ENCODE measurements around the gene ZBTB7B. TPM values are rescaled to one million over a fixed set of nuclear protein-coding genes. Genes with fewer than 3 reads are reported as not detected.

Gene ZBTB7B
- total and polyA plus RNA-seq, 9 of the 15 experiments (the other 6 are each of a cell fraction or from before 2014, with no cell fraction given): 0.04 to 46.5 (median 15.2) TPM

GRCh38 chr1:154999571-155000410, 2.8 kb upstream of the ZBTB7B start (continued):
- TF ChIP-seq FUS (optimal IDR thresholded peaks at IDR 0.05; ENCODE audit: low read depth, low read length): no peak
- TF ChIP-seq HMGN3 (IDR thresholded peaks at IDR 0.05; ENCODE audit: borderline replicate concordance, extremely low read depth, insufficient read length, low read depth, low read length): peak; percentile 38
- no peak for TF ChIP-seq POLR3G (IDR thresholded peaks at IDR 0.05; ENCODE audit: extremely low read depth, insufficient read length, insufficient replicate concordance)
- TF ChIP-seq ZNF512 (tag; IDR thresholded peaks at IDR 0.05): no peak
- TF ChIP-seq CBFA2T2 (conservative IDR thresholded peaks at IDR 0.05): no peak
- no peak for TF ChIP-seq NFXL1 (CRISPR knock-in tag; IDR thresholded peaks at IDR 0.05)
- no peak for TF ChIP-seq RBM34 (IDR thresholded peaks at IDR 0.05; ENCODE audit: borderline replicate concordance, insufficient read depth, low read length)
- no peak for TF ChIP-seq ZNF217 (CRISPR knock-in tag; IDR thresholded peaks at IDR 0.05)
- TF ChIP-seq NFE2L1 (tag; IDR thresholded peaks at IDR 0.05; ENCODE audit: borderline replicate concordance, low read depth): no peak
- peak; percentile 49; the same call in 1 of the 2 replicates for TF ChIP-seq PHF8 (IDR thresholded peaks at IDR 0.05; ENCODE audit: borderline replicate concordance, low read length)
- TF ChIP-seq, protein P1, sequence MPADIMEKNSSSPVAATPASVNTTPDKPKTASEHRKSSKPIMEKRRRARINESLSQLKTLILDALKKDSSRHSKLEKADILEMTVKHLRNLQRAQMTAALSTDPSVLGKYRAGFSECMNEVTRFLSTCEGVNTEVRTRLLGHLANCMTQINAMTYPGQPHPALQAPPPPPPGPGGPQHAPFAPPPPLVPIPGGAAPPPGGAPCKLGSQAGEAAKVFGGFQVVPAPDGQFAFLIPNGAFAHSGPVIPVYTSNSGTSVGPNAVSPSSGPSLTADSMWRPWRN (IDR thresholded peaks at IDR 0.05; ENCODE audit: low read depth): no peak
- no peak for TF ChIP-seq IFI16 (CRISPR knock-in tag; IDR thresholded peaks at IDR 0.05)
- no peak for TF ChIP-seq SMAD2 (IDR thresholded peaks at IDR 0.05; ENCODE audit: low read depth, low read length)
- TF ChIP-seq MXI1 (IDR thresholded peaks at IDR 0.05; ENCODE audit: low read depth, low read length): no peak
- TF ChIP-seq COPS2 (conservative IDR thresholded peaks at IDR 0.05): no peak
- no peak for TF ChIP-seq TCF7 (IDR thresholded peaks at IDR 0.05; ENCODE audit: borderline replicate concordance)
- TF ChIP-seq BCOR (IDR thresholded peaks at IDR 0.05): no peak
- TF ChIP-seq CBX1 (IDR thresholded peaks at IDR 0.05; ENCODE audit: low read depth): no peak
- TF ChIP-seq ZNF175 (CRISPR knock-in tag; IDR thresholded peaks at IDR 0.05; ENCODE audit: low read depth): no peak

Data from K562 (cell line).